H1 (cell line): ENCODE results near the gene HELQ. TPM values are rescaled to one million over a fixed set of nuclear protein-coding genes. Genes with fewer than 3 reads are reported as not detected.

ENCODE experiments used
- CTCF ChIA-PET: fragments of 300-600 bp; sonication (Branson Sonifier 250); formaldehyde crosslinking; loops from one replicate; lab custom pipeline; 2021; ENCODE audit not compliant: partially characterized antibody; lab: Charles Lee
- POLR2A ChIA-PET: fragments of 300-600 bp; sonication (Branson Sonifier 250); formaldehyde crosslinking; loops from one replicate; lab custom pipeline; 2021; ENCODE audit warnings: inconsistent platforms; ENCODE audit not compliant: partially characterized antibody; lab: Charles Lee
- DNase-seq, 2 experiments: peaks; one replicate each; pipeline versions ENCODE4 v3.0.0 to v3.0.0-alpha.2; 2010 to 2022; ENCODE audit warnings: low spot score in 2 of 2, low read depth in 1 of 2, mixed read lengths in 1 of 2
- FAIRE-seq: peaks from 2 replicates; lab custom pipeline; 2011; peaks lifted over from hg19 to GRCh38; lab: Jason Lieb, UNC
- H2AFZ ChIP-seq: 2 replicates; pipeline ENCODE4 v1.8.1; 2012; ENCODE audit warnings: low read length, inconsistent platforms
- H2AK5ac ChIP-seq: 2 replicates; pipeline ENCODE4 v1.6.1; 2013; ENCODE audit warnings: low read depth, low read length
- H2BK120ac ChIP-seq: replicated peaks from 2 replicates; pipeline ENCODE3; 2013; ENCODE audit warnings: low read depth, low read length, inconsistent platforms
- H2BK12ac ChIP-seq: 2 replicates; pipeline ENCODE4 v1.6.1; 2013; ENCODE audit warnings: low read depth, low read length
- H2BK15ac ChIP-seq: 2 replicates; pipeline ENCODE4 v1.6.1; 2013; ENCODE audit warnings: low read length
- H2BK20ac ChIP-seq: 2 replicates; pipeline ENCODE4 v1.6.1; 2013; ENCODE audit warnings: low read length
- H2BK5ac ChIP-seq: 2 replicates; pipeline ENCODE4 v1.6.1; 2013; ENCODE audit warnings: low read depth, low read length
- H3K14ac ChIP-seq: 2 replicates; pipeline ENCODE4 v1.6.1; 2013; ENCODE audit warnings: inconsistent platforms; ENCODE audit not compliant: insufficient read length
- H3K18ac ChIP-seq: 2 replicates; pipeline ENCODE4 v1.6.1; 2013; ENCODE audit warnings: low read length; ENCODE audit errors: extremely low read depth
- H3K23ac ChIP-seq: 2 replicates; pipeline ENCODE4 v1.6.1; 2013; ENCODE audit warnings: inconsistent platforms; ENCODE audit not compliant: insufficient read length
- H3K23me2 ChIP-seq: 2 replicates; pipeline ENCODE4 v1.6.1; 2013; ENCODE audit warnings: low read depth, low read length
- H3K27ac ChIP-seq: 2 replicates; pipeline ENCODE4 v1.6.1; 2011; ENCODE audit warnings: low read depth, low read length, inconsistent platforms
- H3K27me3 ChIP-seq, 4 experiments: replicated peaks in 1 of 4; 1 replicate in 1 of 4; 2 replicates in 3 of 4; pipeline versions ENCODE4 v1.6.1 to v1.8.1; 2011 to 2013; ENCODE audit warnings: low read length in 3 of 4, mild to moderate bottlenecking in 3 of 4, inconsistent platforms in 2 of 4, mixed read lengths in 2 of 4, moderate library complexity in 1 of 4; ENCODE audit not compliant: control insufficient read depth in 3 of 4, insufficient read depth in 3 of 4; ENCODE audit errors: extremely low read depth in 1 of 4
- H3K36me3 ChIP-seq, 4 experiments: 2 replicates each; pipeline versions ENCODE4 v1.6.1 to v1.8.1; 2011 to 2013; ENCODE audit warnings: mild to moderate bottlenecking in 4 of 4, low read length in 3 of 4, moderate library complexity in 2 of 4, control low read depth in 1 of 4, inconsistent platforms in 1 of 4; ENCODE audit not compliant: insufficient read depth in 4 of 4, control insufficient read depth in 2 of 4
- H3K4ac ChIP-seq: replicated peaks from 2 replicates; pipeline ENCODE3; 2013; ENCODE audit warnings: low read length, low read depth, mixed read lengths, inconsistent platforms; ENCODE audit not compliant: insufficient read length
- H3K4me1 ChIP-seq, 4 experiments: replicated peaks in 1 of 4; 1 replicate in 1 of 4; 2 replicates in 3 of 4; pipeline versions ENCODE4 v1.6.1 to v1.8.1; 2011 to 2013; ENCODE audit warnings: low read length in 3 of 4, inconsistent platforms in 2 of 4, mixed read lengths in 1 of 4; ENCODE audit not compliant: insufficient read depth in 4 of 4, control insufficient read depth in 3 of 4
- H3K4me2 ChIP-seq, 2 experiments: 2 replicates each; pipeline versions ENCODE4 v1.6.1 to v1.8.1; 2011 to 2013; ENCODE audit warnings: low read depth in 2 of 2, low read length in 2 of 2, control low read depth in 1 of 2, inconsistent platforms in 1 of 2, mild to moderate bottlenecking in 1 of 2; ENCODE audit not compliant: insufficient read depth in 1 of 2
- H3K4me3 ChIP-seq, 4 experiments: fragments of 200-600, 300-600 bp in 1 of 4; sonication (generic), shearing (Covaris generic), sonication (Bioruptor Twin) in 1 of 4; 2 replicates each; pipeline versions ENCODE4 v1.5.1 to v1.8.1; 2011 to 2016; ENCODE audit warnings: low read length in 4 of 4, low read depth in 3 of 4, control low read depth in 2 of 4, inconsistent platforms in 2 of 4, mild to moderate bottlenecking in 2 of 4, mixed read lengths in 1 of 4, moderate library complexity in 1 of 4; ENCODE audit not compliant: insufficient read depth in 2 of 4; ENCODE audit errors: extremely low read depth in 1 of 4
- H3K56ac ChIP-seq: replicated peaks from 2 replicates; pipeline ENCODE3; 2013; ENCODE audit warnings: low read depth, mild to moderate bottlenecking, mixed read lengths, low read length, inconsistent platforms; ENCODE audit not compliant: insufficient read length
- H3K79me1 ChIP-seq: 2 replicates; pipeline ENCODE4 v1.6.1; 2013; ENCODE audit warnings: low read depth, low read length, control low read depth
- H3K79me2 ChIP-seq, 2 experiments: 2 replicates each; pipeline versions ENCODE4 v1.6.1 to v1.8.1; 2012 to 2013; ENCODE audit warnings: low read length in 2 of 2, mild to moderate bottlenecking in 2 of 2, inconsistent platforms in 1 of 2; ENCODE audit not compliant: insufficient read depth in 2 of 2, control insufficient read depth in 1 of 2
- H3K9ac ChIP-seq, 4 experiments: replicated peaks in 1 of 4; 1 replicate in 1 of 4; 2 replicates in 3 of 4; pipeline versions ENCODE4 v1.6.1 to v1.8.1; 2011 to 2013; ENCODE audit warnings: low read depth in 3 of 4, low read length in 3 of 4, control low read depth in 2 of 4, mild to moderate bottlenecking in 2 of 4, moderate library complexity in 2 of 4, inconsistent platforms in 1 of 4; ENCODE audit errors: extremely low read depth in 1 of 4
- H3K9me3 ChIP-seq, 2 experiments: 2 replicates each; pipeline versions ENCODE4 v1.6.1 to v1.8.1; 2012 to 2013; ENCODE audit warnings: mild to moderate bottlenecking in 2 of 2, moderate library complexity in 2 of 2, control low read depth in 1 of 2, inconsistent platforms in 1 of 2, low read depth in 1 of 2, low read length in 1 of 2, mixed read lengths in 1 of 2; ENCODE audit not compliant: insufficient read depth in 2 of 2
- H4K20me1 ChIP-seq, 2 experiments: replicated peaks in 1 of 2; 2 replicates each; pipeline versions ENCODE3 to v1.8.1; 2011 to 2013; ENCODE audit warnings: inconsistent platforms in 2 of 2, low read length in 2 of 2, mild to moderate bottlenecking in 1 of 2; ENCODE audit not compliant: insufficient read depth in 2 of 2, control insufficient read depth in 1 of 2
- H4K5ac ChIP-seq: 2 replicates; pipeline ENCODE4 v1.6.1; 2013; ENCODE audit warnings: low read length, low read depth, mixed read lengths, inconsistent platforms; ENCODE audit not compliant: insufficient read length
- H4K8ac ChIP-seq: 2 replicates; pipeline ENCODE4 v1.8.0; 2013; ENCODE audit warnings: mild to moderate bottlenecking, moderate library complexity, low read length, inconsistent platforms; ENCODE audit not compliant: insufficient read depth; ENCODE audit errors: extremely low read depth
- H4K91ac ChIP-seq: replicated peaks from 2 replicates; pipeline ENCODE3; 2013; ENCODE audit warnings: low read length, mixed read lengths, inconsistent platforms; ENCODE audit not compliant: insufficient read length
- USF2 ChIP-seq: IDR thresholded peaks from 2 replicates; pipeline ENCODE4 v1.6.1; 2011; ENCODE audit warnings: low read length, improper control_type of control experiment
- WGBS, 2 experiments: shearing (Covaris generic) in 1 of 2; methylation state at CpG; one replicate each; pipeline versions ENCODE4 v1.1.6 to v1.1.7; 2013 to 2015; ENCODE audit warnings: low lambda C conversion rate in 2 of 2, mixed read lengths in 2 of 2, inconsistent platforms in 1 of 2, low coverage in 1 of 2, missing lambda C conversion rate in 1 of 2; ENCODE audit not compliant: insufficient replicate concordance in 2 of 2, insufficient coverage in 1 of 2, insufficient read length in 1 of 2; ENCODE audit errors: extremely low coverage in 1 of 2, missing lambda C conversion rate in 1 of 2; 5-methylcytosine and 5-hydroxymethylcytosine counted together
- polyA plus RNA-seq, 7 experiments: library from polyadenylated mRNA; depleted of rRNA in 3 of 7; stranded (reverse) in 5 of 7; unstranded in 2 of 7; fragments of >200 nt in 5 of 7; fragments of 200-250 nt in 2 of 7; gene quantifications; 1 replicate in 5 of 7; 2 replicates in 1 of 7; 4 replicates in 1 of 7; pipeline versions ENCODE4 v1.2.1 to v1.2.3, GENCODE V29; 2011 to 2013; ENCODE audit warnings: missing spikeins in 2 of 7, mixed read lengths in 2 of 7
- total RNA-seq: library from RNA; stranded (reverse); fragmentation: NEBNext Ultra II Directional; extraction: Animal tissue kit (Norgen Biotek cat#: 25700); gene quantifications from 2 replicates; pipeline ENCODE4 v1.2.1, GENCODE V29; 2021

HELQ gene
- total and polyA plus RNA-seq, 2 of the 8 experiments (the other 6 are each of a cell fraction or from before 2014, with no cell fraction given): 4.7 to 9.0 TPM

- no peak overlapping the region for H2BK5ac ChIP-seq
- H2BK20ac ChIP-seq: no peak overlapping the region
- 88% methylated on average over 4 of the region's 4 CpGs; no CpG with 5 or more reads in 1 of the 2 experiments for WGBS, 2 experiments
- POLR2A ChIA-PET: no interaction called here
- no peaks in the 10 kb centered on the region for H3K27me3 ChIP-seq
- H3K14ac ChIP-seq: no peak overlapping the region
- H3K23me2 ChIP-seq: no peaks in the 10 kb centered on the region
- H2AK5ac ChIP-seq: no peak overlapping the region
- no peak for FAIRE-seq
- H4K91ac ChIP-seq: no peak overlapping the region
- no peak overlapping the region for H4K8ac ChIP-seq
- no peaks in the 10 kb centered on the region for H4K20me1 ChIP-seq
- no peak overlapping the region for H3K56ac ChIP-seq
- no peak overlapping the region for H4K5ac ChIP-seq
- no peak overlapping the region for H3K23ac ChIP-seq
- H3K4ac ChIP-seq: no peak overlapping the region
- H3K18ac ChIP-seq: no peak overlapping the region
- no peaks in the 10 kb centered on the region for H3K79me2 ChIP-seq
- peak overlapping the region; percentile 46; the same call in 1 of the 2 replicates for H2BK12ac ChIP-seq
- no peak for DNase-seq
- no peaks in the 10 kb centered on the region for H3K79me1 ChIP-seq
- H3K27ac ChIP-seq: no peak overlapping the region
- H3K36me3 ChIP-seq: no peaks in the 10 kb centered on the region
- no peak overlapping the region for H2BK120ac ChIP-seq
- H3K4me1 ChIP-seq: peaks cover 0 to 7% (median 1%) of the 10 kb centered on the region in 4 experiments; a peak in 3 of 7 replicates
- CTCF ChIA-PET: interaction anchor here (0.8 kb wide), 1 partner anchor 91 kb away, joined by 3 read pairs; no protein-coding TSS in a partner anchor
- H3K4me2 ChIP-seq: no peak overlapping the region
- no peak overlapping the region for H2AFZ ChIP-seq
- no peak overlapping the region for H3K4me3 ChIP-seq
- no peak overlapping the region for H3K9ac ChIP-seq
- H2BK15ac ChIP-seq: no peak overlapping the region; the same call in 1 of the 2 replicates
- no peaks in the 10 kb centered on the region for H3K9me3 ChIP-seq
- TF ChIP-seq USF2: no peak
Observed at GRCh38 chr4:83360018-83360417, 95.6 kb downstream of the HELQ start.
